ENCODE data around the gene P4HB. TPM values are rescaled to one million over a fixed set of nuclear protein-coding genes. Genes with fewer than 3 reads are reported as not detected.

Gene P4HB
- total RNA-seq, 1 donor from 2014 or later = 364 TPM

DNA sequence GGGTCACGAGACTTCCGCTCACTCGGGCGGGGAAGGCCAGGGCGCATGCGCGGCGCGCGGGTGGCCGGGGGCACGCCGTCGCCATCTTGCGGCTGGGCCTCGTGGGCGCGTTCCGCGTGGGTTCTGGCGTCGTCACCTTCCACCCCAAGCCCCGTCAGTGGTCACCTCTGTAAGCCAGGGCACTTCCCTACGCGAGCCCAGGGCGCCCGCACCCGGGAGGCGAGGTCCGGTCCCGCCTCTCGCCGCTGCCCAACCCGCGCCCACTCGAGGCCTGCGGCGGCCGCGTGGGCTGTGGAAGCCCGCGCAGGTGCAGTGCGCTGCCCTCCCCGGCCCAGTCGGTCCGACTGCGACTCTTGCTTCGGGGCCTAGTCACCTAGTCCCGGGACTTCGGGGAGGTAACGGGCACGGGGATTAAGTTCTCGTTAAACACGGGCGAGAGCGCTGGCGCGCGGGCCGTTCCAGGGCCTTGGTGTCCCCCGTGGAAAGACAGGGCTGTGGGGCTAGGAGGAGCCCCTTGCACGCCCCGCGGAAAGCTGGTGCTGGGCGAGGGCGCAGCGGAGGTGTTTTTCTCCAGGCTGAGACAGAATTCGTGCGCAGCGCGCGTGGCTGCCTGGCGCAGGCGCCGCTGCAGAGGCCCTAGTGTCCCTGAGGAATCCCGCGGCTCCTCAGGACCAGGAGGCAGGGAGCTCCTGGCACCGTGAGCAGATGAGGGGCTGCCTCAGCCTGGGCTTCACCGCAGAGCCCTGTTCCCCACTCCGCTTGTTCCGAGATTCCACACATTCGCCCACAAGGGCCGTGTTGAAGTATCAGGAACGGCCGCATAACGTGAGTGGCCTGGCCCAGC is 11.3 kb upstream of the P4HB start:
- TF ChIP-seq, protein P1, sequence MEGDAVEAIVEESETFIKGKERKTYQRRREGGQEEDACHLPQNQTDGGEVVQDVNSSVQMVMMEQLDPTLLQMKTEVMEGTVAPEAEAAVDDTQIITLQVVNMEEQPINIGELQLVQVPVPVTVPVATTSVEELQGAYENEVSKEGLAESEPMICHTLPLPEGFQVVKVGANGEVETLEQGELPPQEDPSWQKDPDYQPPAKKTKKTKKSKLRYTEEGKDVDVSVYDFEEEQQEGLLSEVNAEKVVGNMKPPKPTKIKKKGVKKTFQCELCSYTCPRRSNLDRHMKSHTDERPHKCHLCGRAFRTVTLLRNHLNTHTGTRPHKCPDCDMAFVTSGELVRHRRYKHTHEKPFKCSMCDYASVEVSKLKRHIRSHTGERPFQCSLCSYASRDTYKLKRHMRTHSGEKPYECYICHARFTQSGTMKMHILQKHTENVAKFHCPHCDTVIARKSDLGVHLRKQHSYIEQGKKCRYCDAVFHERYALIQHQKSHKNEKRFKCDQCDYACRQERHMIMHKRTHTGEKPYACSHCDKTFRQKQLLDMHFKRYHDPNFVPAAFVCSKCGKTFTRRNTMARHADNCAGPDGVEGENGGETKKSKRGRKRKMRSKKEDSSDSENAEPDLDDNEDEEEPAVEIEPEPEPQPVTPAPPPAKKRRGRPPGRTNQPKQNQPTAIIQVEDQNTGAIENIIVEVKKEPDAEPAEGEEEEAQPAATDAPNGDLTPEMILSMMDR (conservative IDR thresholded peaks at IDR 0.05) = peak; percentile 39
- peaks cover 27% of the 10 kb centered on the region for H3K4me1 Mint-ChIP-seq
- peak overlapping the region; percentile 91 for H3K4me3 Mint-ChIP-seq
- H3K36me3 Mint-ChIP-seq (ENCODE audit: low read depth) = peaks cover 3% of the 10 kb centered on the region
- H3K27ac Mint-ChIP-seq (ENCODE audit: unreplicated experiment) = peak overlapping the region; percentile 96
- H3K27me3 Mint-ChIP-seq (ENCODE audit: low read depth) = peaks cover 14% of the 10 kb centered on the region
- peak; percentile 88 for DNase-seq (ENCODE audit: low read depth, low spot score)
- no peaks in the 10 kb centered on the region for H3K9me3 Mint-ChIP-seq

DNA sequence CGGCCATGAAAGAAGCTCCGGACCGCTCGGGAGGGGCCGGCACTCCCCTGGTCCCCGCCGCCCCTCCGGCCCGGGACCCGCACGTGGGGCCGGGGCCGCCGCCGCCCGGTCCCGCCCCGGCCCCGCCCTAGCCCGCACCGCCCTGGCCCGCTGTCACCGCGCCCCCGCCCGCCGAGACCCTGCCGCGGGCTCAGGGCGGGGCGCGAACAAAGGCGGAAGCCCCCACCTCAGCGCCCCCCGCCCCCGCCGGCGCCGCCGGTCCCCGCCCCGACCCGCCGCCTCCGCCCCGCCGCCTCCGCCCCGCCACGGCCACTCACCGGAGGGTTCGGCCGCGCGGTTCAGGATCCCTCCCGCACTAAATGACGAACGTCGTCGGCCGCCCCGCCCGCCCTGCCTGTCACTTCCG is 10.6 kb upstream of the P4HB start, which contains the start of gene ARHGDIA:
ARHGDIA (minus strand) TSS at position 357 of the 406 bp plus-strand sequence. CDS start 1,407 bp downstream, outside the sequence.
- peaks cover 27% of the 10 kb centered on the region for H3K4me1 Mint-ChIP-seq
- DNase-seq (ENCODE audit: low read depth, low spot score) = no peak
- H3K36me3 Mint-ChIP-seq (ENCODE audit: low read depth) = peaks cover 3% of the 10 kb centered on the region
- peak within 1 kb of the TSS; percentile 94 for H3K4me3 Mint-ChIP-seq
- TF ChIP-seq, protein P1 (conservative IDR thresholded peaks at IDR 0.05) = no peak
- no peaks in the 10 kb centered on the region for H3K9me3 Mint-ChIP-seq
- H3K27ac Mint-ChIP-seq (ENCODE audit: unreplicated experiment) = peak within 1 kb of the TSS; percentile 96
- peaks cover 17% of the 10 kb centered on the region for H3K27me3 Mint-ChIP-seq (ENCODE audit: low read depth)

DNA sequence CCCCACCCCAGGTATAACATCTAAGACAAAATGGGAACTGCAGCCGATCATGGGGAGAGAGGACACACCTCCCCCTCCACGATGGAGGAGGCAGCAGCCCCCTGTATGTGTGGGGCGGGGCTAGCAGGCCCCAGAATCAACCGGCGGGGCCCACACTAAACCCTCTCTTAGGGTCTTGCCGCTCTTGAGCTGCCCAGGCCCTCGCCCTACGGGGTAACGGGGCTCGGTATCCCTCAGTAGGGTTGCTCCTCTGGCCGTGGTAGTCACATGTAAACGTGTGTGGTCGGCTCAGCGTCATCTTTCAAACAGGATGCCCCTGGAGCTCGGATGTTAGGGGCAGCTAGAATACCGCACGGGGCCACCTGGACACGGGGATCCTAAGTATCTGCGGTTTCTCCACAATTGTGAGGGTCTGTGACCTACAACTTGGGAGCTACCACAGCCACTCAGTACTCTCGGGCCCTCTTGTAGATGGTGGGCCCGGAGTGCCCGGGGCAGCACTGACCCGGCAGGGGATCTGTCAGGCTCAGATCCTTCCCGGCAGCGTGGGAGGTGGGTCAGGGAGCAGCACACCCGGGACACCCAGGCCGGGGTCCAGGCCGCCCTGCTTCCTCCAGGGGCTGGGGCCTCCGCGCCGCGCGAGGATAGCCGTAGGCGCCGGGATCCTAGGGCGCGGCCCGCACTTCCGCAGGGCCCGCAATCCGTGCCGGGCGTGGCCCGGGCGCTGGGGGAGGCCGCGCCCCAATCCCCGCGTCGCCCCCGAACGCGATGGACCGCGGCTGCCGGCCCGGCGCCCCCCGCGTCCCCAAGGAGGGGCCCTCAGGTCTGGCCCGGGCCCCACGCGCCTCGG is 10.0 kb upstream of the P4HB start:
- H3K36me3 Mint-ChIP-seq (ENCODE audit: low read depth) = peaks cover 3% of the 10 kb centered on the region
- TF ChIP-seq, protein P1 (conservative IDR thresholded peaks at IDR 0.05) = no peak
- H3K4me1 Mint-ChIP-seq = peaks cover 27% of the 10 kb centered on the region
- H3K9me3 Mint-ChIP-seq = no peaks in the 10 kb centered on the region
- peak overlapping the region; percentile 94 for H3K4me3 Mint-ChIP-seq
- DNase-seq (ENCODE audit: low read depth, low spot score) = no peak
- peaks cover 17% of the 10 kb centered on the region for H3K27me3 Mint-ChIP-seq (ENCODE audit: low read depth)
- H3K27ac Mint-ChIP-seq (ENCODE audit: unreplicated experiment) = peak overlapping the region; percentile 93

DNA sequence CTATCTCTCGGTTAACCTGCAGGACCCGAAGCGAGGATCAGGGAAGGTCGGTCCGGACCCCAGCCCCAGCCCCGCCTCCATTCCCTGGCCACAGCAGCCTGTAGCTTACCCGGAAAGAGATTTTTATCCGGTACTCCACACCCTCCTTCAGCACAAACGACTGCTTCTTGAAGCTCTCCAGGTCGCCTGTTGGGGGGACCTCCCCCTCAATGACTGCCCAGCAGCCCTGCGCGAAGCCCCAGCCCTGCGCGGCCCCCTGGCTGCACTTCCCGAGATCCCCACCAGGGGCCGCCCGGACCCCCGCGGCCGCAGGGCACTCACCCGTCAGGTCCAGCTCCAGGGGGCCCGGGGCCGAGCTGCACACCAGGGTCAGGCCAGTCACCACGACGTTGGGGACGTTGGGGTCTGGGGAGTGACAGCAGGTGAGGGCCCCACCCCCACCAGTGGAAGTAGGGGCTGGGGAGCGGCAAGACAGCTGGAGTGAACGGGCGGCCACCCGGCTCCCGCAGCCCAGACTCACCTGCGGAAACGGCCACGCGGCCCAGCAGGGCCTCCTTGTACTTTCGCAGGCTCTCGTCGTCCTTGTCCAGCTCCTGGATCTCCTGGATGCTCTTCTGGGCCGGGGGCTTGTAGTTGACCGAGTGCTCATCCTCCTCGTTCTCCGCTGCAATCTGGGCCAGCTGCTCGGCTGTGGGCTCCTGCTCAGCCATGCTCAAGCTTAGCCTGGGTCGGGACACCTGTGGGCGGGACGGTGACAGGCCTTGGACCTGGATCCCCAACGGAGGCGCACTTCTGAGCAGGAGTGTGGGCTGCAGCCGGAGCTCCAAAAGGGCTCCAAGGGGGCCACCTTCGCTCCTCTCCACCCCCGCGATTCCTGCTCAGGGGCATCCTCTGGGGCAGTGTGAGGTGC is 9.1 kb upstream of the P4HB start:
- H3K4me1 Mint-ChIP-seq = peaks cover 27% of the 10 kb centered on the region
- H3K27ac Mint-ChIP-seq (ENCODE audit: unreplicated experiment) = no peak overlapping the region
- peaks cover 17% of the 10 kb centered on the region for H3K27me3 Mint-ChIP-seq (ENCODE audit: low read depth)
- H3K4me3 Mint-ChIP-seq = peak overlapping the region; percentile 94
- H3K9me3 Mint-ChIP-seq = no peaks in the 10 kb centered on the region
- peaks cover 3% of the 10 kb centered on the region for H3K36me3 Mint-ChIP-seq (ENCODE audit: low read depth)
- peak; percentile 71 for DNase-seq (ENCODE audit: low read depth, low spot score)
- TF ChIP-seq, protein P1 (conservative IDR thresholded peaks at IDR 0.05) = peak; percentile 88
